ENCODE measurements around the gene OR4K1. TPM values are rescaled to one million over a fixed set of nuclear protein-coding genes. Genes with fewer than 3 reads are reported as not detected.

The OR4K1 gene
- not detected for total RNA-seq

GRCh38 chr14:19930617-19931016 is at the start of gene OR4K1:
TSS of gene OR4K1 (plus strand) at chr14:19930917. CDS start at chr14:19935667, 4,750 bp downstream.
- TF ChIP-seq CTCF (IDR thresholded peaks at IDR 0.05) (no peak), POLR2A (IDR thresholded peaks at IDR 0.05) (no peak)
- intact Hi-C loops (cut with DNase I): no loop called here
- Histone ChIP-seq H3K36me3 (no peaks in the 10 kb centered on the region), H3K4me1 (no peaks in the 10 kb centered on the region), H3K9me3 (no peaks in the 10 kb centered on the region), H3K27me3 (no peaks in the 10 kb centered on the region), H3K27ac (no peak within 1 kb of the TSS), H3K4me3 (replicated peaks in 1 of 3) (no peak within 1 kb of the TSS)
- WGBS, 2 donors: 60 to 70% methylated on average over 3 of the region's 3 CpGs
- DNase-seq: no peak

- no peaks in the 10 kb centered on the region for H3K9me3 ChIP-seq
- H3K27me3 ChIP-seq: no peaks in the 10 kb centered on the region
- 40 to 62% methylated on average over 2 of the region's 2 CpGs for WGBS, 2 donors
- no peak for DNase-seq
- no peak overlapping the region for H3K4me3 ChIP-seq (replicated peaks in 1 of 3)
- TF ChIP-seq POLR2A (IDR thresholded peaks at IDR 0.05) (no peak), CTCF (IDR thresholded peaks at IDR 0.05) (no peak)
- H3K4me1 ChIP-seq: no peaks in the 10 kb centered on the region
- intact Hi-C loops (cut with DNase I): no loop called here
- no peaks in the 10 kb centered on the region for H3K36me3 ChIP-seq
- no peak overlapping the region for H3K27ac ChIP-seq
Measured at GRCh38 chr14:19895282-19895681, 35.4 kb upstream of the OR4K1 start.

GRCh38 chr14:19900999-19901398 is 29.7 kb upstream of the OR4K1 start:
- H3K9me3 ChIP-seq: no peaks in the 10 kb centered on the region
- WGBS, 2 donors: 70 to 76% methylated on average over 3 of the region's 3 CpGs
- intact Hi-C loops (cut with DNase I): no loop called here
- no peak overlapping the region for H3K27ac ChIP-seq
- no peak for DNase-seq
- H3K36me3 ChIP-seq: no peaks in the 10 kb centered on the region
- H3K4me1 ChIP-seq: no peaks in the 10 kb centered on the region
- TF ChIP-seq POLR2A (IDR thresholded peaks at IDR 0.05): no peak
- no peak for TF ChIP-seq CTCF (IDR thresholded peaks at IDR 0.05)
- no peaks in the 10 kb centered on the region for H3K27me3 ChIP-seq
- no peak overlapping the region for H3K4me3 ChIP-seq (replicated peaks in 1 of 3)

GRCh38 chr14:19902409-19902808 is 28.3 kb upstream of the OR4K1 start:
- Histone ChIP-seq H3K27ac (no peak overlapping the region), H3K4me3 (replicated peaks in 1 of 3) (no peak overlapping the region), H3K27me3 (no peaks in the 10 kb centered on the region), H3K36me3 (no peaks in the 10 kb centered on the region), H3K9me3 (no peaks in the 10 kb centered on the region), H3K4me1 (no peaks in the 10 kb centered on the region)
- 81 to 85% methylated on average over 4 of the region's 4 CpGs for WGBS, 2 donors
- intact Hi-C loops (cut with DNase I): no loop called here
- no peak for DNase-seq
- TF ChIP-seq POLR2A (IDR thresholded peaks at IDR 0.05) (no peak), CTCF (IDR thresholded peaks at IDR 0.05) (no peak)

- TF ChIP-seq CTCF (IDR thresholded peaks at IDR 0.05) (no peak), POLR2A (IDR thresholded peaks at IDR 0.05) (no peak)
- H3K9me3 ChIP-seq: no peaks in the 10 kb centered on the region
- no peak for DNase-seq
- intact Hi-C loops (cut with DNase I): no loop called here
- no peak overlapping the region for H3K27ac ChIP-seq
- no peaks in the 10 kb centered on the region for H3K27me3 ChIP-seq
- no peaks in the 10 kb centered on the region for H3K4me1 ChIP-seq
- no peaks in the 10 kb centered on the region for H3K36me3 ChIP-seq
- H3K4me3 ChIP-seq (replicated peaks in 1 of 3): no peak overlapping the region
Measured at GRCh38 chr14:19906665-19907064, 24.1 kb upstream of the OR4K1 start.
